PC-9 (cell line): ENCODE data around the gene DUSP6.

Experiments used
- EZH2 ChIP-seq: fragments of 200-600 bp; sonication (generic); IDR thresholded peaks from 2 replicates; pipeline ENCODE4 v1.8.0; 2017; ENCODE audit warnings: antibody characterized with exemption, low read depth
- TF ChIP-seq, protein P1 (sequence below): fragments of 200-600 bp; sonication (generic); conservative IDR thresholded peaks from 2 replicates; pipeline ENCODE4 v1.6.1; 2017; ENCODE audit warnings: mixed run types, antibody characterized with exemption, mild to moderate bottlenecking, moderate library complexity

GRCh38 chr12:89372584-89373370, 20.5 kb upstream of the DUSP6 start:
- TF ChIP-seq, protein P1, sequence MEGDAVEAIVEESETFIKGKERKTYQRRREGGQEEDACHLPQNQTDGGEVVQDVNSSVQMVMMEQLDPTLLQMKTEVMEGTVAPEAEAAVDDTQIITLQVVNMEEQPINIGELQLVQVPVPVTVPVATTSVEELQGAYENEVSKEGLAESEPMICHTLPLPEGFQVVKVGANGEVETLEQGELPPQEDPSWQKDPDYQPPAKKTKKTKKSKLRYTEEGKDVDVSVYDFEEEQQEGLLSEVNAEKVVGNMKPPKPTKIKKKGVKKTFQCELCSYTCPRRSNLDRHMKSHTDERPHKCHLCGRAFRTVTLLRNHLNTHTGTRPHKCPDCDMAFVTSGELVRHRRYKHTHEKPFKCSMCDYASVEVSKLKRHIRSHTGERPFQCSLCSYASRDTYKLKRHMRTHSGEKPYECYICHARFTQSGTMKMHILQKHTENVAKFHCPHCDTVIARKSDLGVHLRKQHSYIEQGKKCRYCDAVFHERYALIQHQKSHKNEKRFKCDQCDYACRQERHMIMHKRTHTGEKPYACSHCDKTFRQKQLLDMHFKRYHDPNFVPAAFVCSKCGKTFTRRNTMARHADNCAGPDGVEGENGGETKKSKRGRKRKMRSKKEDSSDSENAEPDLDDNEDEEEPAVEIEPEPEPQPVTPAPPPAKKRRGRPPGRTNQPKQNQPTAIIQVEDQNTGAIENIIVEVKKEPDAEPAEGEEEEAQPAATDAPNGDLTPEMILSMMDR, result no peak
- no peak for TF ChIP-seq EZH2
